ENCODE measurements around the gene FTCDNL1.

Gene FTCDNL1

DNA sequence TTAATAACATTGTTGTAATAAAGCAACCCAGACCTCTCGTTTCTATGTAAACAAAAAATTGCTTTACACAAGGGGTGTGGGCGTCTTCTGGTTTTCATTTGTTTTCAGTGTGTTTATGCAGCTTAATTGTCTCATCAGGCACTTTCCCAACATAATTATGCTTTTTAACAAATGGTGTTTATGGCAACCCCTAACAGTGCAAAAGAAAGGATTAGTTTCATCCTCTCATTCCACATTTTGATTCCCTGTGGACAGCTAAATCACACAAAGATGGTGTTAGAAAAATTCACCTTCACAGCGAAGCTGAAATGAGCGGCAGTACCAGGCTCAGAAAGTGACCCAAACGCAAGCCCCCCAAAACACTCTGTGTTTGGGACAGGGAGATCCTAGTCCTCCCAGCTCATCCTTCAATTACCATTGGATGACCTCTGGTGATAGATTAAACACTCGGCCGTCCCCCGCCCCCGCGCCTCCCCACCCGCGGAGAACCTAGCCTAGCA is 724 bp downstream of the FTCDNL1 start:
- peak overlapping the region; percentile 69 for H3K4me3 ChIP-seq (ENCODE audit: low read depth, low read length)
- peak overlapping the region; percentile 66 for H3K27ac ChIP-seq
- no peaks in the 10 kb centered on the region for H3K9me3 ChIP-seq (ENCODE audit: severe bottlenecking)
- H3K27me3 ChIP-seq (ENCODE audit: insufficient read depth, low read depth, severe bottlenecking): no peaks in the 10 kb centered on the region
- H3K36me3 ChIP-seq: no peaks in the 10 kb centered on the region
- TF ChIP-seq CTCF (IDR thresholded peaks at IDR 0.05; ENCODE audit: low read depth, low read length): no peak
- DNase-seq: no peak

DNA sequence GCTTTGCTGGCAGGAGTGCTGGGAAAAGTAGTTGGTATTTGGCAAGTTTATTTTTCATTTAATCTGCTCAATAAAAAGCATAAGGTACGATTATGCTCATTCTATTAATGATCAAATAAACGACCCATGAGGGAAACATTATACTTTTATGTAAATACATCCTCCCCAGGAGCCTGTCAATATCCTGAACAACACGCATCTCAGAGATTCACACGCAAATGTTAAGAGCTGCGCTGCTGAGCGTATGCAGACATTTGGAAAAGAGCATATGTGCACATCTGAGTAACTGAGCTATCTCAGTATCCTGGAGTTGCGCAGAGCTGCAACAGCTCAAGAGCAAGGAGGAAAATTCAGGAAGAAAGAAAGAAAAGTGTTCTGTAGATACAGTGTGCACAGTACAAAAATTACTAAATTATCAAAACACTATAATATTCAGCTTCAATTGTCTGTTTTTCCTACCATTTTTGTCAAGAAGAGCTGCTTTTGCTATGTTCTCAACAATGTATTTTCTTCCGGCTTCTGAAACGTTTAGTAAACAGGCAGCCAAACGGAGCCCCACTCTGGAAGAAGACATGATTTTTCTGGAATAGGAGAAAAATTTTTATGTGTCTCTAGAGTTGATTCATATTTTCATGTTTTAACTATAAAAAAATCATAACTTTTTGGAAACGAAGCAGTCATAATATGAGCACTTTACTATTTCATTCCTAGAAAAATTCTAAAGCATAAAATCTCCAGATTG is 2.4 kb downstream of the FTCDNL1 start:
- Histone ChIP-seq H3K9me3 (ENCODE audit: severe bottlenecking) (no peaks in the 10 kb centered on the region), H3K36me3 (no peaks in the 10 kb centered on the region), H3K27ac (no peak overlapping the region), H3K27me3 (ENCODE audit: insufficient read depth, low read depth, severe bottlenecking) (no peaks in the 10 kb centered on the region), H3K4me3 (ENCODE audit: low read depth, low read length) (no peak overlapping the region)
- no peak for TF ChIP-seq CTCF (IDR thresholded peaks at IDR 0.05; ENCODE audit: low read depth, low read length)
- no peak for DNase-seq

- no peak for TF ChIP-seq CTCF (IDR thresholded peaks at IDR 0.05; ENCODE audit: low read depth, low read length)
- no peak overlapping the region for H3K27ac ChIP-seq
- no peaks in the 10 kb centered on the region for H3K9me3 ChIP-seq (ENCODE audit: severe bottlenecking)
- H3K27me3 ChIP-seq (ENCODE audit: insufficient read depth, low read depth, severe bottlenecking): no peaks in the 10 kb centered on the region
- H3K36me3 ChIP-seq: no peaks in the 10 kb centered on the region
- DNase-seq: peak; percentile 15
- H3K4me3 ChIP-seq (ENCODE audit: low read depth, low read length): no peak overlapping the region
Measured at GRCh38 chr2:199847181-199847864, 3.7 kb downstream of the FTCDNL1 start.

DNA sequence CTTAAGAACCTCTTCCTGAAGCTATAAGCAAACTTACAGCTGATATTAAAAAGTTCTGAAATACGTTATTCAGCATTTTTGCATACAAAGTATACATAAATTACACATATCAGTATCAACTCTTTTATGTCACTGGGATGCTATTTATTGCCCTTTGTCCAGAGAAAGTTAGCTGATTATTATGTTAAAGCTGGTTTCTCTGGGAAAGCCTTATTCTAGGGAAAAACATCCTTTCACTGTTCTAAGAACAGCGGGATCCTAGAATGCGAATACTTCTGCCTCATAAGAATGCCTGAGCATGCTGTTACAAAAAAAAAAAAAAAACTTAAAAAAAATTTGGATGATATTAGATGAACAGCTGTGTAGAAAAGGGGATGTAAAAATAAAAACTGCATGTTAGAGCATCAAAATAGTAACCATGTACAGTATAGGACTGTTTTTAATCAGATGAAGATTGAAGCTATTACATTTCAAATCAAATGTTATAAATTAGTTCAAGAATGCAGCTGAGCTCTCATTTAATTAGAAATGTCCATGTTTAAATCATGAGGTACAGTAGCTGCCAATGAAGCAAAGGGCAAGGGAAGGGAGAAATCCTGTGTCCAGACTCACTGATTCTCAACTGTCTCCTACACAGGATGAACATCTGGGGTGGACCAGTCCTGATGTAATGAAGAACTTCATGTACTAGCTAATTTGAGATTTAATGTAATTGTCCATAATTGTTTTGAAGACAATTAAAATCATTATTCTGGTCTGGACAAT is 8.2 kb downstream of the FTCDNL1 start:
- H3K4me3 ChIP-seq (ENCODE audit: low read depth, low read length): no peak overlapping the region
- no peaks in the 10 kb centered on the region for H3K36me3 ChIP-seq
- no peaks in the 10 kb centered on the region for H3K9me3 ChIP-seq (ENCODE audit: severe bottlenecking)
- no peak overlapping the region for H3K27ac ChIP-seq
- no peak for TF ChIP-seq CTCF (IDR thresholded peaks at IDR 0.05; ENCODE audit: low read depth, low read length)
- H3K27me3 ChIP-seq (ENCODE audit: insufficient read depth, low read depth, severe bottlenecking): no peaks in the 10 kb centered on the region
- no peak for DNase-seq

- no peak for DNase-seq
- Histone ChIP-seq H3K4me3 (ENCODE audit: low read depth, low read length) (no peak overlapping the region), H3K27me3 (ENCODE audit: insufficient read depth, low read depth, severe bottlenecking) (no peaks in the 10 kb centered on the region), H3K9me3 (ENCODE audit: severe bottlenecking) (no peaks in the 10 kb centered on the region), H3K36me3 (no peaks in the 10 kb centered on the region), H3K27ac (no peak overlapping the region)
- no peak for TF ChIP-seq CTCF (IDR thresholded peaks at IDR 0.05; ENCODE audit: low read depth, low read length)
Measured at GRCh38 chr2:199841409-199841808, 9.6 kb downstream of the FTCDNL1 start.

Measured in WERI-Rb-1 (cell line).